NB4 (cell line): ENCODE results near the gene NMD3.

Source experiments
- POLR2A ChIP-seq: IDR thresholded peaks from 2 replicates; pipeline ENCODE4 v1.6.1; 2011; ENCODE audit warnings: mild to moderate bottlenecking; ENCODE audit not compliant: insufficient read length; ENCODE audit errors: extremely low read depth
- TF ChIP-seq, protein P1 (sequence below): IDR thresholded peaks from one replicate; pipeline ENCODE4 v1.5.1; 2012; ENCODE audit warnings: low read depth, low read length

DNA sequence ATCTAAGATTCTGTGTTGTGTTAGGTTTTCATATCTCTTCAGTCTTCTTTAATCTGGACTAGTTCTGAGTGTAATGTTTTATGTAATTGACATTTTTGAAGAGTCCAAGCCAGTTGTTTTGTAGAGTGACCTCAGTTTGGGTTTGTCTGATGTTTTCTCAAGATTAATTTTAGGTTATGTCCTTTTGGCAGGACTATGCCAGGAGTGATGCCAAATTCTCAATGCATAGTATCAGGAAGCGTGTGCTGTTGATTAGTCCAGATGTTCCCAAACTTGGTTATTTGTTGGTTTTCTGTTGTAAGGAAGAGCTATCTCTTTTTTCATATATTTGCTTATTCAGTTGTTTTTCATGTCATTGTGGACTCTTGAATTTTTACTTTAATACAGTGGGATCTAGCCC, 32.6 kb downstream of the NMD3 start:
- TF ChIP-seq, protein P1, sequence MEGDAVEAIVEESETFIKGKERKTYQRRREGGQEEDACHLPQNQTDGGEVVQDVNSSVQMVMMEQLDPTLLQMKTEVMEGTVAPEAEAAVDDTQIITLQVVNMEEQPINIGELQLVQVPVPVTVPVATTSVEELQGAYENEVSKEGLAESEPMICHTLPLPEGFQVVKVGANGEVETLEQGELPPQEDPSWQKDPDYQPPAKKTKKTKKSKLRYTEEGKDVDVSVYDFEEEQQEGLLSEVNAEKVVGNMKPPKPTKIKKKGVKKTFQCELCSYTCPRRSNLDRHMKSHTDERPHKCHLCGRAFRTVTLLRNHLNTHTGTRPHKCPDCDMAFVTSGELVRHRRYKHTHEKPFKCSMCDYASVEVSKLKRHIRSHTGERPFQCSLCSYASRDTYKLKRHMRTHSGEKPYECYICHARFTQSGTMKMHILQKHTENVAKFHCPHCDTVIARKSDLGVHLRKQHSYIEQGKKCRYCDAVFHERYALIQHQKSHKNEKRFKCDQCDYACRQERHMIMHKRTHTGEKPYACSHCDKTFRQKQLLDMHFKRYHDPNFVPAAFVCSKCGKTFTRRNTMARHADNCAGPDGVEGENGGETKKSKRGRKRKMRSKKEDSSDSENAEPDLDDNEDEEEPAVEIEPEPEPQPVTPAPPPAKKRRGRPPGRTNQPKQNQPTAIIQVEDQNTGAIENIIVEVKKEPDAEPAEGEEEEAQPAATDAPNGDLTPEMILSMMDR: no peak
- TF ChIP-seq POLR2A: no peak
